GM21786 (cell line): ENCODE measurements around the gene GCN1.
"Not testable (repeated sequence)": the region's sequence is repeated elsewhere in the genome, so short reads cannot be mapped to it uniquely, and the experiment has no call there.

Experiments used
- ATAC-seq: cut with Tn5 transposase; IDR thresholded peaks from one replicate; pipeline ENCODE4 v1.9.1; 2021; ENCODE audit not compliant: unreplicated experiment

Gene GCN1

DNA sequence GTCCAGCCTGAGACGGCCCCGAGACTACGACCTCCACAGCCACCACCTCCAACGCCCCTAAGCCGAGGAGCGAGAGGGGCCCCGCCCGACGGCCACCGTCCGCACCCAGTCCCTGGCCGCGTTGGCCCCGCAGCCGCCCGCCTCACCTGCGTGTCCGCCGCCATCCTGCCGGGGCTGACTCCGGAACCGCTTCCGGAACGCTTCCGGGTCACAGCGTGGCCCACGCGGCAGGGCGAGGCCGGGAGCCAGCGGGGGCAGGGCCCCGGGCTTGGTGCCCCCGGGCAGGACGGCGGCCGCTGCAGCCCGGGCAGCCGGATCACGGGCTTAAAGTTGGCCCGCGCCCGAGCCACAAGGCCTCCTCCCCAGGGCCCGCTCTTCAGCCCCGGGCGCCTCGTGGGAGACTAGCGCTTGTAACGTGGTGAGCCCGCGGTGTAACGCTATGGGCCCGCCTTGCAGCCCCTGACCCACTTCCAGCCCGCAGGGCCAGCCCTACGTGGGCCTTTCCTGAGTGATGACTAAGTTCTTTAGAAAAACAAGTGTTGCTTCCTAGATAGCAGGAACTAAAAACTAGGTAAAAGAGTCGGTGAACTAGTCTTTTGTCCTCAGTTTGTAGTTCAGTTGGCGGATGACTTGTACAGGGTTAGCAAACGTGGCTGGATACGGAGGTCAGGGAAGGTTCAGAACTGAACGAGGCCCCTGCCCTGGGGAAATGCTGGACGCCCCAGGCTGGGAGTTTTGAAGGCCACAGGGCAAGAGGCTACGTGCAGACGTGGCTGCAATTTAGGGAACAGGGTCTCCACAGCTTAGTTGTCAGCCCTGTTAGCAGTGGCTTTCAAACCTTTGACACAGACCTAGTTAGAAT lies at the start of gene GCN1:
Gene GCN1 (minus strand): TSS at position 182 of the 862 bp plus-strand sequence. CDS start 18 bp downstream, at position 164.
- ATAC-seq, result peak; percentile 76

- no peak for ATAC-seq
These were observed 48.6 kb upstream of the GCN1 start for GRCh38 chr12:120242971-120243699.

- no peak for ATAC-seq
These were observed 47.8 kb upstream of the GCN1 start for GRCh38 chr12:120242275-120242799.

DNA sequence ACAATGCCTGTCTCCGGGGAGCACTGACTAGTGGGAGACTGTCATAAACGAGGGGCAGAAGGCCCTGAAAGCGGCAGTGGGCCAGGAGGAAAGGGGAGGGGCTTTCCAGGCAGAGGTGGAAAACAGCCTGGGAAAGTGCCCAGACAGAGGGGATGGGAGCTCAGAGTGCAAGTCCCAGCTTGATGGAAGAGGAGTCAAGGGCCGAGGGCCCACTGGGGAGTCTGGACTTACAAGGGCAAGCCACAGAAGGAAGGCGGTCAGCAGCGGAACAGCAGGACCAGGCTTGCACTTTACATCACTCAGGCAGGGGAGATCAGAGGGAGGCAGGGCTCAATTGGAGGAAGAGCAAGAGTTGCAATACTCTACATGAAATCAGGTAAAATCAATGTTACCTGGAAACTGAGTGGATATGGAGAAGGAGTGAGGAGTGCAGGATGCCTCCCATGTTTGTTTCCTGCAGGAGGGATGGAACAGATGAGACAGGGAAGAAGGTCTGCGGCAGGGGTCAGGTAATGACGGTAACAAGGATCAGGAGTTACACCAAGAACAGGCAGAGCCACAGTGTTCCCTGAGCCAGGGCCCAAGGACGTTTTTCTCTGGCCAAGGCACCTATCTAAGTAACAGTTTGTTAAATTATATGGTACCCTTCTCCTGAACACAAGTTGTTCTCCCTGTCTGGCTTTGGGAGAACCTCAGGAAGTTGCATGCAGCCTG lies 47.2 kb upstream of the GCN1 start:
- ATAC-seq, result no peak

- ATAC-seq, result no peak
These were observed 45.9 kb upstream of the GCN1 start for GRCh38 chr12:120240495-120240833.

DNA sequence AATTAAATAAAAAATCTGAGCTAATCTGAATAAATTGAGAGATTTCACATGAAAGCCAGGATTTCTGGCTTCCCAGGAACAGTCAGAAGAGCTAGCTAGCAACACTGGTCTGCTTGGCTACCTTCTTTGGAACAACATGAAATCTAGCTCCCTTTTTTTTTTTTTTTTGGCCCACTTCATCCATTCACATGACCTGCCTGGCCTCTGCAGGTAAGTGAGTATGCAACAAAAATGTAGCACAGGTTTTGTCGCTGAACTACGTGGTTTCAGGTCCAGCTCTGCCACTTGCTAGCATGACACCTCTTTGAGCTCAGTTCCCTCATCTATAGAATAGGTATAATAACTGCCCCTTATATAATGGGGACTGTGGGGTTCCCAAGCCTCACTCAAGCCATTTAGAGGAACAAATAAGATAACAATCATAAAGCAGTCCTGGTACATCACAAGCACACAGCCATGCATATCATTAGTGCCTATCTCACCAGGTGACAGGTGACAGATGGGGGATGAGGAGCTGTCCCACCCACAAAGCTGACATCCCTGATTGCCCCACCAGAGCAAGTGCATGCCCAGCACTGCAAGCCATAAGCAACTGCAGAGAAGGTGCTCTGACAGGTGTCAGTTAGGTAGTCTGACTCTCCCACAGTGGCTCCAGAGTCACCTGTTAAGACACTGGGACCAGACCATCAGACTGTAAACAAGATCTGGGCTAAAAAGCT lies 45.4 kb upstream of the GCN1 start:
- ATAC-seq, result no peak

DNA sequence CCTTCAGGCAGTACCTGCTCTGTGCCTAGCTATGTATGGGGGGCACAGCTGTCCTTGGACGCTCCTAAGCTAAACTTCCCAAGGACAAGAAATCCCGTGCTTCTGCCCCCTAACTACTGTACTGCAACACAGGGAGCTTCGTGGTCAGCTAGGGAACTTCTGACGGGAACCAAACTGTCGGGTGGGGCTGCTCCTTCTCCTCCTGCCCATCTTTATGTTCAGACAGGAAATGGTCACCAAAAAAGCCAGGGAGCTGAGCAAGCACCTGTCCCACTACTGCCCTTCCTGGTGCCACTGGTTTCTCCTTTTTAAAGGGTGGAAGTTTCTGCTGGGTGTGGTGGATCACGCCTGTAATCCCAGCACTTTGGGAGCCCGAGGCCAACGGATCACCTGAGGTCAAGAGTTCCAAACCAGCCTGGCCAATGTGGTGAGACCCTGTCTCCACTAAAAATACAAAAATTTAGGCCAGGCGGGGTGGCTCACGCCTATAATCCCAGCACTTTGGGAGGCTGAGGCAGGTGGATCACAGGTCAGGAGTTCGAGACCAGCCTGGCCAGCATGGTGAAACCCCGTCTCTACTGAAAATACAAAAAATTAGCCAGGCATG lies 44.4 kb upstream of the GCN1 start:
- no peak for ATAC-seq

DNA sequence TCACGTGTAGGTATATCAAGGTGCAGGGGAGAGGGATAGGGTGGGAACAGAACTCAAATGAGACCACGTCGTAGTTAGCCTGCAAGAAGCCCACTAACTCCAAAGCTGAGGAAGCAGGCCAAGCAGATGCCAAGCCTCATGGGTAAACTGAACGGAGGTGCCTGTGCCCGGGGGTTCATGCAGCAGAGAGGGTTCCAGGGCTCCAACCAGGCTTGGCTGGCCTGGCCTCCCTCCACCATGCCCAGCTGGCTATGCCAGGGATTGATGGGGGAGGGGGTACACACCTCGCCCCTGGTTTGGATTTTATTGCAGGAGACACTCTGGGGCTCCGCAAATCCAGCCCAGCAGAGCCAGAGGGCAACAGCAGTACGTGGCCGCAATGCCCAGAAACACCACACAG lies 43.7 kb upstream of the GCN1 start:
- ATAC-seq, result no peak

- no peak for ATAC-seq
These were observed 43.1 kb upstream of the GCN1 start for GRCh38 chr12:120237360-120238171.

GRCh38 chr12:120236809-120237208 lies 42.3 kb upstream of the GCN1 start:
- ATAC-seq, result not testable (repeated sequence)

- no peak for ATAC-seq
These were observed 41.1 kb upstream of the GCN1 start for GRCh38 chr12:120235369-120236323.

GRCh38 chr12:120234643-120235368 lies 40.3 kb upstream of the GCN1 start:
- no peak for ATAC-seq

GRCh38 chr12:120231316-120232011 lies 36.9 kb upstream of the GCN1 start:
- ATAC-seq, result no peak

- no peak for ATAC-seq
These were observed 36.4 kb upstream of the GCN1 start for GRCh38 chr12:120230974-120231315.

DNA sequence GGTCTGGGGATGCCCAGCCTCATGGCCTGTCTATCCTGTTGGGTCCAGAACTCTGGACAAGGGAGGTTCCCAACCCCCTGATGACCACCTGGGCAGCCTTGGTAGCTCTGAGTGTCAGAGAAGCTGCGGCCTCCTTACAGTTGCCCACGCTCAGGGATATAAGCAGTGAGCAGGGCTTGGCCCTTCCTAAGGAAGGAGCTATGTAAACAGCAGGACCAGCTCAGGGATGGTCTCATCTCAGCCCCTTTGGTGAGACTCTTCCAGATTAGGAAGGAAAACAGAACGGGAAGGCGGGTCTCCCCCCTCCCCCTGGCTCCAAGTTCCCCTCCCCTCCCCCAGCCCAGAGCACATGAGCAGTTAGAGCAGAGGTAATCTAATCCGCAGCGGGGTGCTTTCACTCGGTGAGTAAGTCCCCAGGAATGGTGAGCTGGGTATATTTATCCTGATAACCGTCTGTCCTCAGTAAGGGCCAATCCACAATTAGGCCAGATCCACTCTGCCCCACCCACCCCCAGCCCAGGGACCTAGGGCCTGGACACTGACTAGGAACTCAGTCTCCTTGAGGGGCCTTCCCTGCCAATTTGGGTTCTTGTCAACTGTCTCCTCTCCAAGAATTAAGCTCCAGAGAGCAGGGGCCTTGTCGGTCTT lies 35.9 kb upstream of the GCN1 start:
- no peak for ATAC-seq

DNA sequence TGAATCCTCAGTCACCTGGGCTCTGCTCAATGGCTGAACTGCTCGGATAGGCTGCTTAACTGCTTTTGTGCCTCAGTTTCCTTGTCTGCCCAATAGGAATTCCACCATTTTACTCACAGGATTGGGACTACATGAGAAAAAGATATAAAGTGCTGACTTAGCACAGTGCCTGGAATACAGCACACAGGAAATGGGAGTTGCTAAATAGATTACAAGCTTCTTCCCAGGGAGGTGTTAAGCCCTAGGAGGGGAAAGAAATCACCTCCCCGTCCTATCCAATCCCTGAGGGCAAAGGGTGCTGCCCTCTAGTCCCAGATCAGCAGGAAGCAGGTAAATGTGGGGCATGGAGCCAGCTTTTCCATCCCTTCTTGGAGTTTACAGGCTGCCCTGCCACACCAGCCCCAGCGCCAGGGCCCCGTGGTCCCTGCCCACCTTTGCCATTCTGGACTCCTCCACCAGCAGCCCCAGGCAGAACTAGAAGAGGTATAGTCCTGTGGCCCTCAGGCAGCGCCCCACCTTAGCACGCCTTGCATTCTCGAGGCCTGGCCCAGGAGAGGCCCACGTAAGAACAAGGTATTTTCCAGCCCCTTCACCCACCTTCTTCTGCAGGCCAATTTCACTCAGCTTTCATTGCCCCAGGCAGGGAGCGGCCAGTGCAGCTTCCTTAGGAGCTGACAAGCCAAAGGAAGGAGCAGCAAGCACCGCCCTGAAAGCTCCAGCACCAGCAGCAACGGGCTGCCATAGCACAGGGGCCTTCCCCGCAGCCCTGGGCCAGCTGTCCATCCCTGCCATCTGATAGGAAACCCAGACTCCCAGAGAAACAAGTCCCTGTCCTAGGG lies 35.2 kb upstream of the GCN1 start:
- ATAC-seq, result no peak
